Endothelial cell (in vitro differentiated cells): Measurements from ENCODE around the gene PRMT9. TPM values are rescaled to one million over a fixed set of nuclear protein-coding genes. Genes with fewer than 3 reads are reported as not detected.

Source experiments
- DNase-seq: peaks from one replicate; pipeline ENCODE4 v3.0.0; 2021; ENCODE audit warnings: low spot score
- H3K27ac Mint-ChIP-seq: one replicate; pipeline ENCODE4 v1.8.0; 2021; ENCODE audit warnings: mixed read lengths, inconsistent platforms; ENCODE audit not compliant: unreplicated experiment
- H3K27me3 Mint-ChIP-seq: one replicate; pipeline ENCODE4 v1.8.0; 2021; ENCODE audit warnings: mild to moderate bottlenecking, moderate library complexity, mixed read lengths, inconsistent platforms; ENCODE audit not compliant: unreplicated experiment
- H3K36me3 Mint-ChIP-seq: one replicate; pipeline ENCODE4 v1.8.0; 2021; ENCODE audit warnings: mild to moderate bottlenecking, low read depth, mixed read lengths, inconsistent platforms; ENCODE audit not compliant: unreplicated experiment
- H3K4me1 Mint-ChIP-seq: one replicate; pipeline ENCODE4 v1.8.0; 2021; ENCODE audit warnings: mild to moderate bottlenecking, mixed read lengths, inconsistent platforms; ENCODE audit not compliant: unreplicated experiment
- H3K4me3 Mint-ChIP-seq: one replicate; pipeline ENCODE4 v1.8.0; 2021; ENCODE audit warnings: mild to moderate bottlenecking, mixed read lengths, inconsistent platforms; ENCODE audit not compliant: unreplicated experiment
- H3K9me3 Mint-ChIP-seq: one replicate; pipeline ENCODE4 v1.8.0; 2021; ENCODE audit warnings: mixed read lengths, inconsistent platforms; ENCODE audit not compliant: unreplicated experiment
- total RNA-seq: library from RNA; stranded (reverse); fragmentation: NEBNext Ultra II Directional; extraction: Animal tissue kit (Norgen Biotek cat#: 25700); gene quantifications from one replicate; pipeline ENCODE4 v1.2.1, GENCODE V29; 2021; ENCODE audit not compliant: unreplicated experiment
- TF ChIP-seq, protein P1 (sequence below): fragments of 200-600 bp; sonication (generic); IDR thresholded peaks from one replicate; pipeline ENCODE4 v1.5.0; 2021; ENCODE audit warnings: antibody characterized with exemption; ENCODE audit not compliant: unreplicated experiment

PRMT9 gene
- total RNA-seq, 1 donor from 2014 or later = 8.3 TPM

DNA sequence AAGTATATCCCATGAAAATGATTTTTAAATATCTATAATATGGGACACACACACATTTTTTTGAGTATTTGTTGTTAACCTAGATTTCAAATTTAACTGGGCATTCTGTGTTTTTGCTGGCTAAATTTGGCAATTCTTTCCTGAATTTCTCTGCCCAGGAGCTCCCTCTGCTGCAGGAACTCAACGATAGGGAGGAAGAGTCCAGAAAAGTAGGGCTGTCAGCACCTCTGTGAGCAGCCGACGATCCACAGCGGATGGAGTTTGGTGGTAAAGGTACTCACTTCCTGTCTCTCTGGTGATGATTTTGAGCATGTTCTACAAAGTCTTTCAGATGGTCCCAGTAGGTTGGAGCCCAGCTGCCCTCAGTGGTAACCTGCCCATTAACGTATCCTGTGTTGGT, 89.9 kb downstream of the PRMT9 start:
- Mint-ChIP-seq H3K27ac (no peak overlapping the region), H3K9me3 (no peaks in the 10 kb centered on the region), H3K4me3 (no peak overlapping the region), H3K36me3 (no peaks in the 10 kb centered on the region), H3K4me1 (no peaks in the 10 kb centered on the region), H3K27me3 (no peaks in the 10 kb centered on the region)
- TF ChIP-seq, protein P1, sequence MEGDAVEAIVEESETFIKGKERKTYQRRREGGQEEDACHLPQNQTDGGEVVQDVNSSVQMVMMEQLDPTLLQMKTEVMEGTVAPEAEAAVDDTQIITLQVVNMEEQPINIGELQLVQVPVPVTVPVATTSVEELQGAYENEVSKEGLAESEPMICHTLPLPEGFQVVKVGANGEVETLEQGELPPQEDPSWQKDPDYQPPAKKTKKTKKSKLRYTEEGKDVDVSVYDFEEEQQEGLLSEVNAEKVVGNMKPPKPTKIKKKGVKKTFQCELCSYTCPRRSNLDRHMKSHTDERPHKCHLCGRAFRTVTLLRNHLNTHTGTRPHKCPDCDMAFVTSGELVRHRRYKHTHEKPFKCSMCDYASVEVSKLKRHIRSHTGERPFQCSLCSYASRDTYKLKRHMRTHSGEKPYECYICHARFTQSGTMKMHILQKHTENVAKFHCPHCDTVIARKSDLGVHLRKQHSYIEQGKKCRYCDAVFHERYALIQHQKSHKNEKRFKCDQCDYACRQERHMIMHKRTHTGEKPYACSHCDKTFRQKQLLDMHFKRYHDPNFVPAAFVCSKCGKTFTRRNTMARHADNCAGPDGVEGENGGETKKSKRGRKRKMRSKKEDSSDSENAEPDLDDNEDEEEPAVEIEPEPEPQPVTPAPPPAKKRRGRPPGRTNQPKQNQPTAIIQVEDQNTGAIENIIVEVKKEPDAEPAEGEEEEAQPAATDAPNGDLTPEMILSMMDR = no peak
- no peak for DNase-seq

DNA sequence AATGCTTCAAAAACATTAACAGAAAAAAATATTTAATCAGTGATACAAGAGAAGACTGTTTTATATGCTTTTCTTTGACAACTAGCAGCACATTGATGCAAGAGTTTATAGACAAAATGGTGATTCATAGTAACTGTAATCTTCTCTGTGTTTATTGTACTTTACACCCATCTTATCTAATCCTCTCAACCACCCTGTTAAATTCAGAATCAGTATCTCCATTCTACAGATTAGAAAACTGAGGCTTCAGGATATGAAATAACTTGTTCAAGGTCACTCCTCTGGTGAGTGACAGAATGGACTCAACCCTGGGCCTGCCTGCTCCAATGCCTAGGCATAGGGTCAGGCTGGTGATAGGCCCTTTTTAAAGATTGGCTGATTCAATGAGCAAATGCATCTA, 92.9 kb downstream of the PRMT9 start:
- Mint-ChIP-seq H3K4me1 (no peaks in the 10 kb centered on the region), H3K27ac (no peak overlapping the region), H3K9me3 (no peaks in the 10 kb centered on the region), H3K27me3 (no peaks in the 10 kb centered on the region), H3K4me3 (no peak overlapping the region), H3K36me3 (no peaks in the 10 kb centered on the region)
- DNase-seq = no peak
- TF ChIP-seq, protein P1 = no peak

DNA sequence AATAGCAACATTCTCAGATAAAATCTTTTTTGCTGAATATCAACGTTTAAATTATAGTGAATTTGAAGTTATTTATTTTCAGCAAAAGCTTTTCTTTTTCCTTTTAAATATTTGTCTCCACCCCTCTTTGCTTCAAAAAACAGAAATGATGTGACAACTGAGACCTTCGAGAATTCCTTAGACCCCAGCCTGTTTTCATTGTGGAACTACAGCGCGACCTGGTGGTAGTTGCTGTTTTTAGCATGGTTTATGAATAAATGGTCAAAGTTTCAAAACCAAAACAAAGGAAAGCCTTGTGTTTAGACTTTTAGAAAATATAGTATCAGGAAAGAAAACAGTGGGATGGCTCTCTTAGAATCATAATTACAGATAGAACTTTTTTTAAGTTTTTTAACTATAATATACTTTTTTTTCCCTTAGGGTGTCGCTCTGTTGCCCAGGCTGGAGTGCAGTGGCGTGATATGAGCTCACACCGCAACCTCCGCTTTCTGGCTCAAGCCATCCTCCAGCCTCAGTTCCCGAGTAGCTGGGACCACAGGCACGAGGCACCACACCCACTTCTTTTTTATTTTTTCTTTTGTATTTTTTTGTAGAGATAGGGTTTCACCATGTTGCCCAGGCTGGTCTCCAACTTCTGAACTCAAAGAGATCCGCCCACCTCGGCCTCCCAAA, 93.6 kb downstream of the PRMT9 start:
- Mint-ChIP-seq H3K9me3 (peaks cover 4% of the 10 kb centered on the region), H3K27me3 (no peaks in the 10 kb centered on the region), H3K36me3 (no peaks in the 10 kb centered on the region), H3K27ac (no peak overlapping the region), H3K4me1 (no peaks in the 10 kb centered on the region), H3K4me3 (no peak overlapping the region)
- TF ChIP-seq, protein P1 = peak; percentile 82
- peak; percentile 72 for DNase-seq

DNA sequence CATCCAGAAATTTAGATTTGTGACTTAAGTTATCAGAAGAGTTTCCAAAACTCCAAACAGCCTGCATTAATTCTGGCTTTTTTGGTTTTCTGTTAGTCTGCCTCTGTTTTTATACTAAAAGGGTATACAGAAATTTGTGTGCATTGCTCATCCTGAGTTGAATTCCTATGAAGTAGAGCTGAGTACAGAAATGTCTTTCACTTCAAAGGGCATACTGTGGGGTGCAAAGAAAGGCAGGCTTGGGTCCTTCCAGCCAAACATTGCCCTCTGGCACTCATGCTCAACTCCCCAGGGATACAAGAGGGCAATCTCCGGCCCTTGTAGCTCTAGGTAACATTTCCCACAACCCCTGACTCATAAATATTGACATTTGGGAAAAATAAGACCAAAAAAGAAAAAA, 94.4 kb downstream of the PRMT9 start:
- Mint-ChIP-seq H3K4me3 (no peak overlapping the region), H3K27me3 (no peaks in the 10 kb centered on the region), H3K36me3 (no peaks in the 10 kb centered on the region), H3K4me1 (no peaks in the 10 kb centered on the region), H3K27ac (no peak overlapping the region), H3K9me3 (peaks cover 5% of the 10 kb centered on the region)
- TF ChIP-seq, protein P1 = no peak
- DNase-seq = no peak

Other genes starting within 250 kb of the PRMT9 start
- 0.23 TPM for gene EDNRA, start 203.1 kb downstream of the PRMT9 start, total RNA-seq
- gene TMEM184C, start 66.8 kb downstream of the PRMT9 start, total RNA-seq = 26.2 TPM
- gene ARHGAP10, start 47.9 kb upstream of the PRMT9 start, total RNA-seq = 4.6 TPM